ENCODE measurements around the gene METTL16. TPM values are rescaled to one million over a fixed set of nuclear protein-coding genes. Genes with fewer than 3 reads are reported as not detected.

METTL16 gene
- polyA plus RNA-seq, 1 of the 3 experiments (the other 2 are of a cell fraction): 8.1 TPM

GRCh38 chr17:2366747-2367494, 144.8 kb downstream of the METTL16 start:
- Histone ChIP-seq H3K9ac (no peak overlapping the region), H3F3A (replicated peaks; ENCODE audit: insufficient read depth) (no peaks in the 10 kb centered on the region), H3K27ac (ENCODE audit: low read depth in 2 of 2, low read length in 1 of 2) (no peak overlapping the region), H3K27me3 (ENCODE audit: insufficient read depth) (no peaks in the 10 kb centered on the region), H3K9me3 (no peaks in the 10 kb centered on the region), H4K20me1 (ENCODE audit: insufficient read depth) (no peaks in the 10 kb centered on the region), H3K9me2 (no peaks in the 10 kb centered on the region), H3K4me2 (no peak overlapping the region), H2AFZ (ENCODE audit: low read depth) (no peak overlapping the region), H3K36me3 (replicated peaks in 1 of 2; ENCODE audit: control insufficient read depth in 1 of 2, insufficient read depth in 2 of 2, low read length in 1 of 2) (peaks cover 0 to 75% of the 10 kb centered on the region in 2 experiments), H3K4me1 (ENCODE audit: control insufficient read depth in 1 of 2, insufficient read depth in 2 of 2, low read depth in 1 of 2, low read length in 1 of 2) (no peaks in the 10 kb centered on the region; a peak in 1 of 4 replicates), H3K4me3 (ENCODE audit: low read depth in 2 of 2, low read length in 1 of 2) (no peak overlapping the region), H3K79me2 (ENCODE audit: insufficient read depth) (no peaks in the 10 kb centered on the region)
- no peak for TF ChIP-seq SIN3A (IDR thresholded peaks at IDR 0.05; ENCODE audit: borderline replicate concordance, low read depth, low read length)
- no peak for TF ChIP-seq RCOR1 (IDR thresholded peaks at IDR 0.05; ENCODE audit: low read length)
- no peak for TF ChIP-seq FOXJ3 (CRISPR knock-in tag; IDR thresholded peaks at IDR 0.05)
- TF ChIP-seq TAF1 (IDR thresholded peaks at IDR 0.05; ENCODE audit: borderline replicate concordance, low read depth, low read length): no peak
- 90% methylated on average over 26 of the region's 26 CpGs for WGBS (ENCODE audit: low lambda C conversion rate)
- no peak for DNase-seq
- ChIA-PET CTCF (interaction anchor here (1.1 to 26.4 kb wide), 4 partner anchors 14 to 42 kb away, joined by 3 to 654 read pairs (median 74); partner anchors contain the start of gene MNT), POLR2A (no interaction called here)

Small RNA genes within 50 kb of the gene (small RNA-seq; reads per million reads assigned to genes)
- gene AC006435.3: 0 reads per million in 7 experiments
- 0 reads per million in 7 experiments for gene AC006435.4
- gene AC006435.5: 0 reads per million in 7 experiments

Other genes starting within 250 kb of the METTL16 start
- 9.5 and 15.7 TPM in 2 replicates for gene SMG6, start 208.1 kb downstream of the METTL16 start, polyA plus RNA-seq (2012; rRNA removed)
- gene SRR, start 207.9 kb downstream of the METTL16 start, polyA plus RNA-seq (2012; rRNA removed): 18.5 and 20.2 TPM in 2 replicates
- gene TSR1, start 175.4 kb downstream of the METTL16 start, polyA plus RNA-seq (2012; rRNA removed): 26.7 and 29.0 TPM in 2 replicates
- 85.9 and 98.6 TPM in 2 replicates for gene SGSM2, start 174.4 kb downstream of the METTL16 start, polyA plus RNA-seq (2012; rRNA removed)
- 7.1 and 7.4 TPM in 2 replicates for gene MNT, start 110.8 kb downstream of the METTL16 start, polyA plus RNA-seq (2012; rRNA removed)
- gene PAFAH1B1, start 81.8 kb upstream of the METTL16 start, polyA plus RNA-seq (2012; rRNA removed): 37.3 and 47.3 TPM in 2 replicates
- gene CLUH, start 199.9 kb upstream of the METTL16 start, polyA plus RNA-seq (2012; rRNA removed): 25.1 and 32.2 TPM in 2 replicates
- 0.07 and 0.13 TPM in 2 replicates for gene CCDC92B, start 237.8 kb upstream of the METTL16 start, polyA plus RNA-seq (2012; rRNA removed)

Data from SK-N-SH (cell line).